Hypothalamus (tissue), 51 donors: ENCODE results near the gene CNPY2.

Source experiments
- DNase-seq, 51 donors: peaks; one replicate each; lab custom pipeline; 2025; lab: John Stamatoyannopoulos, UW

CNPY2 gene

DNA sequence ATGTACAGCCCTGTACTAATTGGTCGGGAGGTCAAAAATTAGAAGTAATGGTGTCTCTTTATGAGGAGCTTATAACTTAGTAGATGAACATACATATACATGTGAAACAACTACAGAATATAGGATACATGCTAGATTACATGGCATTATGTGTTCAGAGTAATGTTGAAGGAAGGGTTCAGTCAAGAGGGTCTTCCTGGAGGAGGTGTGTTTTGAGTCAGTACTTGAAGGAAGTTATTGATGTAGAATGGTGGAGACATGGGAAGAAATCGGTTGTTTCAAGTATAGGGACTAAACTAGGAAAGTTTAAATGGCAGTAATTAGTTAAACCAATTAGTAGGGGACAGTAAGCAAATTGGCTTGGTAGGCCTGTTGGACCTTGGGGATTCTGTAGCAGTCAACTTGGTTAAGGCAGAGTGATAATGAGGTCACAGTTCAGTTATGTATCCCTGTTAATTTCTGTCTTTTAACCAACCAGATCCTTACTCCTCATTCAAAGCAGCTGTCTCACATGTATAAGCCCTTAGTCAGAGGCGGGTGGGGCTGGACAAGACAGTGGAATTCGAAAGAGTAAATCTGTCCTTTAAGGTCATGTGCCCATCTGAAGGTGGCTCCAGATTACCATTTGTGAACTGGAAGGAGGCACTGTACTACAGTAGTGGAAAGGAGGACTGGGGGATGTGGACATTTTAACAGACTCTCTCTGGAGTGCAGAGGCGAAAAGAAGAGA is 54.1 kb downstream of the CNPY2 start:
- DNase-seq: no peak

DNA sequence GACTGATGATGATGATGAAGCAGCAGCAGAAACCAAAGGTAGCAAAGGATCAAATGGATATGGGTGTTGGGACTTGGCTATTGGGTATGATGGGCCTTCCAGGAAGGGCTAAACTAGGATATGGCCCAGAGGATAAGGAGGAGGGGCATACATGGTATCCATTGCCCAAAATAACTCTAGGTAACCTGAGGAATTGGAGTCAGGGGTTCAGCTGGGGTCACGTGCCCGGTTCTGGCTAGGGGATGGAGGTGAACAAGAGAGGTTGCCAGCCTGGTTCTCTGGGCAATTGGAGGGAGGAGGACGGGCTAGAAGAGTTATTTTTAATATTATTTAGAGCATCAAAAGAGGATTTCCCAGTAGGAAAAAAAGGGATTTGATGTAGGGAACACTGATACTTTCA is 54.9 kb downstream of the CNPY2 start:
- no peak for DNase-seq

DNA sequence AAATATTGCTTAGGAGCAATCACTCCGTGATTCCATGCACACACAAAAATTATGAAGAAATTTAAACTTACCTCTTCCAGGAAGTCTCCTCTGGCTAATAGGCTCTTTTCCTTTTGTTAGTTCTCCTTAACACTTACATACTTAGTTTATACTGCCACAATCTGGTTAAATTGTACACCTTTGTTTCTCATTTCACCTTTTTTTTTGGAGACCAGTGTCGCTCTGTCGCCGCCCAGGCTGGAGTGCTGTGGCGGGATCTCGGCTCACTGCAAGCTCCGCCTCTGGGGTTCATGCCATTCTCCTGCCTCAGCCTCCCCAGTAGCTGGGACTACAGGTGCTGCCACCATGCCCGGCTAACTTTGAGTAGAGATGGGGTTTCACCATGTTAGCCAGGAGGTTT is 55.4 kb downstream of the CNPY2 start:
- no peak for DNase-seq
